ACHN (cell line): ENCODE results near the gene NFATC3.
A peak's percentile ranks its signal among the peaks of the same experiment; 100 is the strongest.

Experiments used
- DNase-seq: peaks from one replicate; pipeline ENCODE4 v3.0.0-alpha.2; 2015
- in situ Hi-C: cut with HindIII; loops from 2 replicates; pipeline ENCODE4 v1.10.0; 2017; ENCODE audit warnings: low sequenced_read_pairs, low pct_ligation_motif_present, low pct_unique_long_range_greater_than_20kb

Gene NFATC3

GRCh38 chr16:68247932-68248331 lies 162.8 kb downstream of the NFATC3 start:
- in situ Hi-C loops: no loop called here

DNA sequence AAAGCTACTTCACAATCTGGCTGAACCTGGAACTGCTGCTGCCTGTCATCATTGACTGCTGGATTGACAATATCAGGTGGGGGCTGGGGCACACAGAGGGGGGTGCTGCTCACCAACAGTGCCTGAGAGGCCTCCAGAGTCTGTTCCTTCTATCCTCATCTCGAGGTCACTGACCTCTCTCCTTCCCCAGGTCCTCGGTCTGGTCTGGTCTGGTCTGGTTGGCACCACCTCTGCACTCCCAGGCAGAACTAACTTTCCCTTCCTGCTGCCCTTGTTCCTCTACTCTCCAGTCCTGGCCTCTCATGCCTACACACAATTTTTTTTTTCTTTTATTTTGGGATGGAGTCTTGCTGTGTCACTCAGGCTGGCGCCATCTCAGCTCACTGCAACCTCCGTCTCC lies 164.2 kb downstream of the NFATC3 start:
- DNase-seq: no peak
- in situ Hi-C loops: no loop called here

More at GRCh38 chr16:68247932-68248331, 162.8 kb downstream of the NFATC3 start:
- no peak for DNase-seq

DNA sequence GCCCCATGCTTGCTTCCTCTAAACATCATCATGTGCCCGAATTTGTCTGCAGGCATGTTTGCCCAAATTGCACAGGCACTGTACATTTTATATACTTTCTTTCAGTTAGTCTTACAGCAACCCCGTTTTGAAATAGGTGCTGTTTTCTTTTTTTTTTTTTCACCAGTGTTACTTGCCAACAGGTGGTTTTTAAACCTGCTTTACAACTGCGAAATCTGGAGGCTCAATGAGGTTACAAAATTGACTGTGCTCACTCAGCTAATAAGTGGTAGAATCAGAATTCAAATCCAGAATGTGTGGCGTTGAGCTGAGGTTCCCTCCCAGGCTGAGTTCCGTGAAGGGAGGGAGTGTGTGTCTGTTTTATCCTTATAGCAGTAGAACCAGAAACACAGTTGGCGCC lies 165.8 kb downstream of the NFATC3 start:
- in situ Hi-C loops: no loop called here
- DNase-seq: no peak

DNA sequence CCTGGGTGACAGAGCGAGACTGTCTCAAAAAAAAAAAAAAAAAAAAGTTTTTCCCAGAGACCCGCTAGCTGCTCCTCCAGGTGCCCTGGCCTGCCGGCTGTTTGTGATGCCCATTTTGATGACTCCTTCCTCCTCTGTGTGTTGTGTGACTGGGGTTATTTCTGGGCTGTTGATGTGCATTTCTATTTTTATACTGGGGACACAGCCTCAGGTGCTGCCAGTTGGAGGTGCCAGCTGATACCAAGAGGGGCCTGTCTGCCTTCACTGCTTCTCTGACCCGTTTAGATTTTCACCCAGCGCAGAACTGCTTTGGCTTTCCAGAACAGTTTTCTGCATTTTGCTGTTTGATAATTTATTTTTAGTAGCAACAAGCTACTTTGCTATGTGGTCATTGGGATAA lies 166.7 kb downstream of the NFATC3 start:
- in situ Hi-C loops: no loop called here
- DNase-seq: no peak

GRCh38 chr16:68252383-68252782 lies 167.2 kb downstream of the NFATC3 start:
- no peak for DNase-seq
- in situ Hi-C loops: no loop called here

DNA sequence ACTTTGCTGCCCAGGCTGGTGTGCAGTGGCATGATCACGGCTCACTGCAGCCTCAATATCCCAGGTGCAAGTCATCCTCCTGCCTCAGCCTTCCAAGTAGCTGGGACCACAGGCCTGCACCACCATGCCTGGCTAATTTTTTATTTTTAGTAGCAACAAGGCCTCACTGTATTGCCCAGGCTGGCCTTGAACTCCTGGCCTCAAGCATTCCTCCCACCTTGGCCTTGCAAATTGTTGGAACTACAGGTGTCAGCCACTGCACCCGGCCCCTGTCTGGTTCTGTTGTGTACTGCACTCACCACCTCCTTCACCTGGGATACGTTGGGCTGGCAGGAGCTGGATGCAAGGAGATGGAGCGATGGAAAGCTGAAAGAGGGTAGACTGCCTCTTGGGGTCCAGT lies 168.6 kb downstream of the NFATC3 start:
- DNase-seq: no peak
- in situ Hi-C loops: no loop called here

- DNase-seq: no peak
- in situ Hi-C loops: no loop called here
These were observed 170.5 kb downstream of the NFATC3 start for GRCh38 chr16:68255712-68256111.

GRCh38 chr16:68257251-68257905 lies 172.2 kb downstream of the NFATC3 start:
- peak; percentile 75 for DNase-seq
- in situ Hi-C loops: no loop called here

GRCh38 chr16:68257906-68258800 lies 173.0 kb downstream of the NFATC3 start:
- peak; percentile 100 for DNase-seq
- in situ Hi-C loops: no loop called here

DNA sequence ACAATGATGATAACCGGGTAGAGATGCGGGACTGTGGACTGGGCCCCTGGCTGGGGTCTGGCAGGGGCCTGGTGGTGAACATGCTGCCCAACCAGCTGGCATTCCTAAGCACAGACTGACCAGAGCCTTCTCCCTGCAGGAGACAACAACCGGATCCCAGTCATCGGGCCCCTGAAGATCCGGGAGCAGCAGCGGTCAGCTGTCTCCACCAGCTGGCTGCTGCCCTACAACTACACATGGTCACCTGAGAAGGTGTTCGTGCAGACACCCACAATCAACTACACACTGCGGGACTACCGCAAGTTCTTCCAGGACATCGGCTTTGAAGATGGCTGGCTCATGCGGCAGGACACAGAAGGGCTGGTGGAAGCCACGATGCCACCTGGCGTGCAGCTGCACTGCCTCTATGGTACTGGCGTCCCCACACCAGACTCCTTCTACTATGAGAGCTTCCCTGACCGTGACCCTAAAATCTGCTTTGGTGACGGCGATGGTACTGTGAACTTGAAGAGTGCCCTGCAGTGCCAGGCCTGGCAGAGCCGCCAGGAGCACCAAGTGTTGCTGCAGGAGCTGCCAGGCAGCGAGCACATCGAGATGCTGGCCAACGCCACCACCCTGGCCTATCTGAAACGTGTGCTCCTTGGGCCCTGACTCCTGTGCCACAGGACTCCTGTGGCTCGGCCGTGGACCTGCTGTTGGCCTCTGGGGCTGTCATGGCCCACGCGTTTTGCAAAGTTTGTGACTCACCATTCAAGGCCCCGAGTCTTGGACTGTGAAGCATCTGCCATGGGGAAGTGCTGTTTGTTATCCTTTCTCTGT lies 174.0 kb downstream of the NFATC3 start:
- no peak for DNase-seq
- in situ Hi-C loops: no loop called here

DNA sequence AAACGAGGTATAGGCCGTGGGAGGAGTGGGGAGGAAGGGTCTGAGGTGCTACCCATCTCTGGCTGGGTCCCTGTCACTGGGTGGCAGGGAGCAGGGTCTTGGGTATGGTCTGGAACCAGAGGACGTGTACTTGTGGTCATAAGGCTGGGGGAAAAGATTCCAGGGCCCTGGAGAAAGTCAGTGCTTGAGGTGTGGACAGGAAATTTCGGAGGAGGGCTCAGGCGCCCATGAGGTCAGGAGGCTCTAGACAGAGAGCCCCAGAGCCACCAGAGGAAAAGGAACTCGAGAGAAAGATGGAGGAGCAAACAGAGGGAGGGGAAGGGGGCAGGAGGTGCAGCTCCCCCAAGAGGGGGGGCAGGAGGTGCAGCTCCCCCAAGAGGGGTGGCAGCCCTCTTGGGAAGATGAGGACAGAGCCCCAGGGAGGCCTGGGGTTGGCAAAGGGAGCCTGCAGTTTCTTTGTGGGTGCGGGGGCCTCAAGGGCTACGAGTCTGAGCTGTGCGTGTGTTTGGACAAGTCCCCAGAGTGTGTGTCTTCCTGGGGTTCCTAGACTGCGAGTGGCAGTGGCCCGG lies 178.5 kb downstream of the NFATC3 start:
- in situ Hi-C loops: no loop called here
- DNase-seq: no peak

DNA sequence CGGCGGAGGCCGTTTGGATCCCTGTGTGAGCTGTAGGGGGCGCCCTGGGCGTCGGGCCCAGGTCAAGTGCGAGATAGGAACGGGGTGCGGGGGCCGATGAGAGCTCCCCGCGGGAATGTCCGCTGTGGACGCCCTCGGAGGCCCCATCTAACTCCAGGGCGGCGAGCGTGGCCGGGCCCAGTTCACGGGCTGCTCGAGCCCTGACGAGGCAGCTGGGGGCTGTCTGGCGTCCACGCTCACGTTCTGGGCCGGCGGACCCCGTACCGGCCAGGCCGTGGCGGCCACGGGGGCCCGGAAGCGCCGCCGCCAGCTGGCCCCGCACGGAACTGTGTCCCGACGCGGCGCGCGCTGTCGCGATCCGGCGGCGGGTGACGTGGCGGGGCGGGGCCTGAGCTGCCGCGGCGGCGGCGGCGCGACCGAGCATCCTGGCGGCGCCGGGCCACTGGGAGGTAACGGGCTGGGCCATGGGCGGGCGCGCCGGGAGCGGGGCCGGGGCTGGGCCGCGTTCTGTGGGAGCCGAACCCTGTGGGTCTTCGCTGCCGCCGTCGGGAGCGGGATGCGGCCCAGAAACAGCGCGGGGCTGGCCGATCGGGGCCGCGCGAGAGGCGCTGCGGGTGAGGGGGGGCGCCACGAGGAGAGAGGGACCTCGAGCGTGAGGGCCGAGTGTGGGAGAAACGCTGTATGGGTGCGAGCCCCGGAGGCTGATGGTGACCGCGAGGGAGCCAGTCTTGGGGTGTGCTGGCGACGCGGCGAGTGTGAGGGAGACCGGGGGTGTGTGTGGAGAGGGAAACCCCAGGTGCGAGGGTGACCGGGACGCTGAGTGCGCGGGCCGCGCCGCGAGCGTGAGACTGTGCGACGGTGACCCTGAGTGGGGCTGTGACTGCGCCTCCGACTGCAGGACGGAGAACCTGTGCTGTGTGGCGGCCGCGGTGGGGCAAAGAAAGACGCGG lies 179.2 kb downstream of the NFATC3 start, which contains the start of gene SLC7A6:
Gene SLC7A6, plus strand, starts transcription at position 399 of the 950 bp plus-strand sequence. CDS start 10,201 bp downstream, outside the sequence.
- peak; percentile 85 for DNase-seq
- in situ Hi-C loops: no loop called here

DNA sequence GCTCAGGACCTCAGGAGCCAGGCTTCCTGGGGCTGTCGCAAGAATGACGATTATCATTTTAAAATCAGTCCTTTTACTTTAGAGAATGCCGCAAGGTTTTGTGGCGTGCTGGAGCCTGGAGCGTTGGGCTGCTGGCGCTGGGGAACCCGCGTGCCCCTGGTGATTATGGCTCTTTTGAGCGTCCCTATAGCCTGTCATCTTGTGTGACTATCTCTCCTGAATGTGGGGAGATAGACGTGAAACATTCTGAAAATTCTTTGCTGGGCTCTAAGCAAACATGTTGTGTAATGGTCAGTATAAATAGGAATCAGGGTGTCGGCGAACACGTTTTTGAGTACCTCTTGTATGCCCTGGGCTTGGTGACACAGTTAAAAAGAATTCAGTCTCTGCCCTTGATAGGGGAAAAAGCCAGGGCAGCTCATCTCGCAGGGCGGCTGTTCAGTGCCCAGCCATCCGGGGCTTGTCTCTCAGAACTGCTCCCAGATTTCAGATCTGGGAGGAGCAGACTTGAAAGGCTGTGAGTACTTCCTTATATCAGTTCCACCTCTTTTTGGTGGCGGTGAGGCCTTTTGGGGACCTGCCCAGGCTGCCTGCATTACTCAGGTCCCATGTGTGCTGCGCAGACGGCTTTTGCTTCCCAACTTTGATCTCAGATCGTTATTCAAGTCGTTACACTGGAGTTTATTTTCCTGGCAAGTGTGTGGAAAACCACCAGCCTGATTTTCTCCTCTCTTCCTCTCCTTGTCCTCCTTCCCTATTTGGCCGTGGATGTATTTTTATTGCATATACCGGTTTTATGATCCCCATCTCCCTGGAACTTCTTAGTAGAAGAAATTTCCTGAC lies 180.1 kb downstream of the NFATC3 start:
- in situ Hi-C loops: no loop called here
- peak; percentile 96 for DNase-seq

GRCh38 chr16:68267612-68268405 lies 182.6 kb downstream of the NFATC3 start:
- no peak for DNase-seq
- in situ Hi-C loops: no loop called here

GRCh38 chr16:68269793-68270192 lies 184.6 kb downstream of the NFATC3 start:
- in situ Hi-C loops: no loop called here
- no peak for DNase-seq

DNA sequence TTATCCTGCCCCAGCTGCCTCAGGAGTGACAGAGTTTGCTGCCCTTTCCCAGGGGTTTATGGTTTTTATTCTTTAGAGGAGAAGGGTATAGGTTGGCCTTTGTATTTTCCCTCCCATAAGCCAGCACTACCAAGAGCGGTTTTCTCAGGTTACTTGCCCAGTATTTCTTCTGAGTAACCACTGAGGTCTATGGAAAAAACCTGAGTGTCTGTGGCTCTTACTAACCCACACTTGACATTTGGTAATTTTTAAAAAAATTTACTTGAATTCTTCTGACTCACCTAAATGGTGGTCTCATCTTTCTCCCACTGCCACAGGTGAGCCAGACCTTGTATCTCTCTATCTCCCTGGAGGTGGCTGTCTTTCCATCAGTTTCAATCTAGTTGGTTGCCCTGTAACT lies 185.2 kb downstream of the NFATC3 start:
- DNase-seq: no peak
- in situ Hi-C loops: no loop called here
